Breast epithelium (tissue), 4 donors: ENCODE results near the gene CLEC9A. TPM values are rescaled to one million over a fixed set of nuclear protein-coding genes. Genes with fewer than 3 reads are reported as not detected.

Source experiments
- DNase-seq, 2 donors: peaks; one replicate each; pipeline ENCODE4 v3.0.0-alpha.2; 2019; ENCODE audit warnings: low spot score in 2 of 2
- H3K27ac ChIP-seq, 2 donors: fragments of 200-600 bp; sonication (generic) in 1 of 2; one replicate each; pipeline ENCODE4 v1.5.1; 2016 to 2019; ENCODE audit warnings: mild to moderate bottlenecking in 1 of 2
- H3K27me3 ChIP-seq, 2 donors: fragments of 200-600 bp; sonication (generic) in 1 of 2; one replicate each; pipeline versions ENCODE4 v1.5.1 to v1.6.0; 2017 to 2019; ENCODE audit warnings: control low read depth in 1 of 2, mild to moderate bottlenecking in 1 of 2
- H3K36me3 ChIP-seq: fragments of 200-600 bp; one replicate; pipeline ENCODE4 v1.5.1; 2019
- H3K4me1 ChIP-seq, 2 donors: fragments of 200-600 bp; sonication (generic); one replicate each; pipeline ENCODE4 v1.5.1; 2016 to 2019; ENCODE audit warnings: control low read depth in 1 of 2
- H3K4me3 ChIP-seq, 3 donors: fragments of 200-600 bp; sonication (generic); 1 replicate in 2 of 3; 2 replicates in 1 of 3; pipeline ENCODE4 v1.5.1; 2016 to 2019; ENCODE audit warnings: mild to moderate bottlenecking in 3 of 3, moderate library complexity in 2 of 3
- H3K9me3 ChIP-seq, 2 donors: fragments of 200-600 bp; sonication (generic) in 1 of 2; one replicate each; pipeline ENCODE4 v1.5.1; 2016 to 2019; ENCODE audit warnings: control low read depth in 1 of 2
- POLR2A ChIP-seq: fragments of 450-650 bp; IDR thresholded peaks from one replicate; pipeline ENCODE4 v1.6.1; 2016; ENCODE audit warnings: antibody characterized with exemption, mild to moderate bottlenecking, moderate library complexity
- POLR2AphosphoS5 ChIP-seq, 3 donors: sonication (generic); formaldehyde crosslinking; IDR thresholded peaks; one replicate each; pipeline ENCODE4 v1.6.1; 2017; ENCODE audit warnings: antibody characterized with exemption in 3 of 3
- intact Hi-C: fragments of 100-400 bp; cut with DNase I; formaldehyde crosslinking; loops from one replicate; pipeline ENCODE4 v1.15.1; 2023; ENCODE audit warnings: low total_unique reads
- total RNA-seq, 3 donors: library from RNA; depleted of rRNA; stranded (reverse); fragments of >200 nt; gene quantifications; one replicate each; pipeline ENCODE4 v1.1.0, GENCODE V29; 2016
- TF ChIP-seq, protein P1 (sequence below), 3 donors: fragments of 450-650 bp; IDR thresholded peaks; one replicate each; pipeline ENCODE4 v1.5.1; 2016 to 2017; ENCODE audit warnings: antibody characterized with exemption in 3 of 3, mild to moderate bottlenecking in 3 of 3, moderate library complexity in 3 of 3

CLEC9A gene
- total RNA-seq, 3 donors from 2014 or later, result not detected

DNA sequence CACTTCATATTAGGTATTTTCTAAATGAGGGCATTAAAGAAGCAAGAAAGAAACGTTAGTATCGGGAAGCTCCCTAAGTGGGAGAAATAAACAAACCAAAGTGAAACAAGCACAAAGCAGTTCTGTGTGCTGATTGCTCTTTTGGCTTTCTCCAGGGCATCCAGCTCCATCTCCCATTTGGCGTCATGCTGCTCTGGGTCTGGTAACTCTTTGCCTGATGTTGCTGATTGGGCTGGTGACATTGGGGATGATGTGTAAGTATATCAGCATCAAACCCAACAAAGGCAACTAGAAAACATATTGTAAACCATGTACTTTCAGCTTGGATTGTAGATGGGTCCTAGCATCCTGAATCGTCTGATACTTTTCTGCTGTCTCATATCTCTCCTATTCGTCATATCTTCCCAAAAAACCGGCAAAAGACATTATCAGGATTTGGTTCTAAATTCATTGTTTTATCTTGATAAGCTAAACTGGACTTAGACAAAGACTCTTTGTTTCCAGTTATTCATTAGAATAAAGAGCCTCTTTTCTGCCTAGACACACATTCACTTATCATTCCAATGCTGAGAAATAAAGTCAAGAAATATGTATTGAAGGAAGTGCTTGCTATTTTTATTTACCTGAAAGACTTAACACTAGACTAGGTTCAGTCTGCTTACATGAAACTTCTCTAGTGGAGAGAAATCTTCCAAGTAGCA is 17.7 kb upstream of the CLEC9A start:
- Histone ChIP-seq H3K27me3 (peaks cover 0 to 3% of the 10 kb centered on the region in 2 donors), H3K4me1 (no peaks in the 10 kb centered on the region), H3K27ac (no peak overlapping the region), H3K9me3 (no peaks in the 10 kb centered on the region), H3K36me3 (no peaks in the 10 kb centered on the region), H3K4me3 (no peak overlapping the region)
- intact Hi-C loops, result no loop called here
- TF ChIP-seq POLR2AphosphoS5 (IDR thresholded peaks at IDR 0.05) (no peak), POLR2A (no peak)
- TF ChIP-seq, protein P1, sequence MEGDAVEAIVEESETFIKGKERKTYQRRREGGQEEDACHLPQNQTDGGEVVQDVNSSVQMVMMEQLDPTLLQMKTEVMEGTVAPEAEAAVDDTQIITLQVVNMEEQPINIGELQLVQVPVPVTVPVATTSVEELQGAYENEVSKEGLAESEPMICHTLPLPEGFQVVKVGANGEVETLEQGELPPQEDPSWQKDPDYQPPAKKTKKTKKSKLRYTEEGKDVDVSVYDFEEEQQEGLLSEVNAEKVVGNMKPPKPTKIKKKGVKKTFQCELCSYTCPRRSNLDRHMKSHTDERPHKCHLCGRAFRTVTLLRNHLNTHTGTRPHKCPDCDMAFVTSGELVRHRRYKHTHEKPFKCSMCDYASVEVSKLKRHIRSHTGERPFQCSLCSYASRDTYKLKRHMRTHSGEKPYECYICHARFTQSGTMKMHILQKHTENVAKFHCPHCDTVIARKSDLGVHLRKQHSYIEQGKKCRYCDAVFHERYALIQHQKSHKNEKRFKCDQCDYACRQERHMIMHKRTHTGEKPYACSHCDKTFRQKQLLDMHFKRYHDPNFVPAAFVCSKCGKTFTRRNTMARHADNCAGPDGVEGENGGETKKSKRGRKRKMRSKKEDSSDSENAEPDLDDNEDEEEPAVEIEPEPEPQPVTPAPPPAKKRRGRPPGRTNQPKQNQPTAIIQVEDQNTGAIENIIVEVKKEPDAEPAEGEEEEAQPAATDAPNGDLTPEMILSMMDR (IDR thresholded peaks at IDR 0.05), result no peak
- no peak for DNase-seq

DNA sequence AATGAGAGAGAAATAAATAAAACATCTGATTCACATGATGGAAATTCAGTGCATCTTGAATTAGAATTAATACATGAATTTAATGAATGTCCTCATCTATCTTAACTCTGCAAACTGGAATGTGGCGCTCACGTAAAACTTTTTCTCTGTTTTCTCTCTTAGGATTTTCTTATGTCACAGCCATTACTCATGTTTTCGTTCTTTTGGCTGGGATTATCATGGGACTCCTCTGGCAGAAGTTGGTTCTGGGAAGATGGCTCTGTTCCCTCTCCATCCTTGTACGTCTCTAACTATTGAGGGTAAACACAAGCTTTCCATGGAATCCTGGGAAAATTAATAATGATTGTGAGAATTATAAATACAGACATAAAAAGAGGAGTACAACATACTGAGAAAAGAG is 15.0 kb upstream of the CLEC9A start:
- no peaks in the 10 kb centered on the region for H3K36me3 ChIP-seq
- H3K4me1 ChIP-seq, result no peaks in the 10 kb centered on the region
- no peak overlapping the region for H3K27ac ChIP-seq
- peaks cover 0 to 3% of the 10 kb centered on the region in 2 donors for H3K27me3 ChIP-seq
- no peak for DNase-seq
- no peaks in the 10 kb centered on the region for H3K9me3 ChIP-seq
- no peak overlapping the region for H3K4me3 ChIP-seq
- TF ChIP-seq, protein P1 (IDR thresholded peaks at IDR 0.05), result no peak
- no peak for TF ChIP-seq POLR2AphosphoS5 (IDR thresholded peaks at IDR 0.05)
- TF ChIP-seq POLR2A, result no peak
- intact Hi-C loops, result no loop called here

DNA sequence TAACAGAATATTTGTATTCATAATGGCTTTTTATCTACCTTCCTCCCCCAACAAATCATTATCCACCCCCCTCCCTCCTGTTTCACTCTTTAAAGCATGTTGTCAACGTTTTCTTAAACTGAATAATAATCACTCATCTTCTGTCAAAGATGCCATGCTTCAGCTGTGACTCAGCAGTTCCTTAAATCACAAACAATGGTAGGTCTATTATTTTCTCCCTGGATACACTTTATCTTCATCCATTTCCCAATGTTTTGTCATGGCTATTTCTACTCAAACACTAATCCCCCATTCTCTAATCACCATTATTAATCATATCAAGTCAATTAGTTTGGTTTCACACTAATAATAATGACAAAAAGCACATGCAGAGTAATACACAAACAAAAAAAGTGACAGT is 13.6 kb upstream of the CLEC9A start:
- no peak for DNase-seq
- no peak overlapping the region for H3K4me3 ChIP-seq
- H3K9me3 ChIP-seq, result no peaks in the 10 kb centered on the region
- intact Hi-C loops, result no loop called here
- no peak overlapping the region for H3K27ac ChIP-seq
- no peaks in the 10 kb centered on the region for H3K36me3 ChIP-seq
- TF ChIP-seq, protein P1 (IDR thresholded peaks at IDR 0.05), result no peak
- TF ChIP-seq POLR2A (no peak), POLR2AphosphoS5 (IDR thresholded peaks at IDR 0.05) (no peak)
- no peaks in the 10 kb centered on the region for H3K27me3 ChIP-seq
- no peaks in the 10 kb centered on the region for H3K4me1 ChIP-seq

DNA sequence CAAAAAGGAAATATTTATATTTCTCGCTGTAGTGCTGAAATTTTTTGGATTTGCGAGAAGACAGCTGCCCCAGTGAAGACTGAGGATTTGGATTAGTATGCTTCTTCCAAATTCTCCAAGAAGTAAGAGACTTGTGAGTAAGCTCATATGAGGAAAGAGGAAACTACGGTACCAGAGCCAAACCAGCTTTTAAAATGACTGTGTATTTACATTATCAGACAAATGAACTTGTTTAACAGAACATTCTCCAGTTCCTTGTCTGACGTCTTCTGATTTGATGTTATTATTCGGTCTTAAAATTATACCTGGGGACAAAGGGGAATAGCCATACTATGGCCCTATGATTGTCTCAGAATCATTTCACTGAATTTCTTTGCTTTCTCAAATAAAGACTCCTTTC is 12.1 kb upstream of the CLEC9A start:
- no peak overlapping the region for H3K27ac ChIP-seq

DNA sequence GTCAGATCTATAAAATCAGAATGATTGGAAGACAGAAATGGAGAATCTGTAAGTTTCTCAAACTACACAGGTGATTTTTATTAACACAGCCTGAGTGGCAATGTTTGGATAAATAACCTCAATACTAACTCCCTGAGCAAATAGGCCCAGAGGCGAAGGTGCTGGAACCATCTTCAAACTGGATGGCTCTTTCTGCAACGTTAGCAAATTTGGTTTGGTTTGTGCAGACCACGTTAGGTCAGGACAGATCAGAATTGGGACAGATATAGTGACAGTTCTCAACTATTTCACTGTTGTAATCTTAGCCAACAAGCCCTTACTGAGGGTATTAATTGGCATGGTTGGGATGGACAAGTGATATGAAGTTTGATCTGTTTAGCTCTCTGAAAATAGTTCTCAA is 9.1 kb upstream of the CLEC9A start:
- no peak for DNase-seq
- Histone ChIP-seq H3K4me3 (no peak overlapping the region), H3K9me3 (no peaks in the 10 kb centered on the region), H3K4me1 (no peaks in the 10 kb centered on the region), H3K36me3 (no peaks in the 10 kb centered on the region), H3K27ac (no peak overlapping the region), H3K27me3 (no peaks in the 10 kb centered on the region)
- TF ChIP-seq POLR2AphosphoS5 (IDR thresholded peaks at IDR 0.05) (no peak), POLR2A (no peak)
- TF ChIP-seq, protein P1 (IDR thresholded peaks at IDR 0.05), result no peak
- intact Hi-C loops, result no loop called here

More for the DNA sequence above, 12.1 kb upstream of the CLEC9A start:
- Histone ChIP-seq H3K9me3 (no peaks in the 10 kb centered on the region), H3K27me3 (no peaks in the 10 kb centered on the region), H3K4me1 (no peaks in the 10 kb centered on the region), H3K4me3 (no peak overlapping the region), H3K36me3 (no peaks in the 10 kb centered on the region)
- DNase-seq, result no peak
- intact Hi-C loops, result no loop called here
- no peak for TF ChIP-seq POLR2AphosphoS5 (IDR thresholded peaks at IDR 0.05)
- TF ChIP-seq POLR2A, result no peak
- TF ChIP-seq, protein P1 (IDR thresholded peaks at IDR 0.05), result no peak
